GM23338 (cell line): ENCODE data around the gene CACNG1. TPM values are rescaled to one million over a fixed set of nuclear protein-coding genes. Genes with fewer than 3 reads are reported as not detected.

Experiments used
- ATAC-seq: fragments of 200-7000 bp; cut with Tn5 transposase; 3 replicates; pipeline ENCODE4 v1.9.1; 2020
- DNase-seq: peaks from one replicate; pipeline ENCODE4 v3.0.0-alpha.2; 2015; ENCODE audit warnings: low spot score
- H2AFZ ChIP-seq: fragments of 200-600 bp; sonication (generic); 2 replicates; pipeline ENCODE4 v1.8.0; 2016; ENCODE audit warnings: antibody characterized with exemption, mild to moderate bottlenecking, moderate library complexity
- H3F3A ChIP-seq: fragments of 200-600 bp; sonication (generic); replicated peaks from 2 replicates; pipeline ENCODE4 v1.8.0; 2017; ENCODE audit warnings: antibody characterized with exemption, mixed run types, low read depth
- H3K27ac ChIP-seq: fragments of 200-600 bp; sonication (generic); 2 replicates; pipeline ENCODE4 v1.6.1; 2016; ENCODE audit warnings: low read depth
- H3K27me3 ChIP-seq: fragments of 200-600 bp; sonication (generic); 2 replicates; pipeline ENCODE4 v1.8.0; 2016; ENCODE audit warnings: mild to moderate bottlenecking, mixed run types, moderate library complexity; ENCODE audit not compliant: insufficient read depth
- H3K36me3 ChIP-seq: fragments of 200-600 bp; sonication (generic); 2 replicates; pipeline ENCODE4 v1.8.0; 2016; ENCODE audit warnings: mild to moderate bottlenecking; ENCODE audit not compliant: insufficient read depth
- H3K4me1 ChIP-seq: fragments of 200-600 bp; sonication (generic); 2 replicates; pipeline ENCODE4 v1.8.0; 2016; ENCODE audit warnings: mild to moderate bottlenecking, moderate library complexity; ENCODE audit not compliant: insufficient read depth
- H3K4me2 ChIP-seq: fragments of 200-600 bp; sonication (generic); 2 replicates; pipeline ENCODE4 v1.7.1; 2017; ENCODE audit warnings: mixed run types
- H3K4me3 ChIP-seq: fragments of 200-600 bp; sonication (generic); 2 replicates; pipeline ENCODE4 v1.6.1; 2016; ENCODE audit warnings: mixed run types
- H3K79me2 ChIP-seq: fragments of 200-600 bp; sonication (generic); replicated peaks from 2 replicates; pipeline ENCODE4 v1.8.0; 2017; ENCODE audit warnings: mild to moderate bottlenecking; ENCODE audit not compliant: insufficient read depth
- H3K9me2 ChIP-seq: fragments of 200-600 bp; sonication (generic); 2 replicates; pipeline ENCODE4 v1.8.0; 2017; ENCODE audit not compliant: insufficient read depth
- H4K20me1 ChIP-seq: fragments of 200-600 bp; sonication (generic); replicated peaks from 2 replicates; pipeline ENCODE4 v1.8.0; 2017; ENCODE audit warnings: mild to moderate bottlenecking; ENCODE audit not compliant: insufficient read depth
- H3K27ac Mint-ChIP-seq: 2 replicates; pipeline ENCODE4 v1.8.0; 2020; ENCODE audit warnings: inconsistent platforms, mild to moderate bottlenecking, moderate library complexity, mixed read lengths
- H3K27me3 Mint-ChIP-seq: 3 replicates; pipeline ENCODE4 v1.8.0; 2022; ENCODE audit warnings: low read depth, mild to moderate bottlenecking, moderate library complexity, mixed read lengths, inconsistent platforms; ENCODE audit not compliant: insufficient read depth, poor library complexity
- H3K36me3 Mint-ChIP-seq: 3 replicates; pipeline ENCODE4 v1.8.0; 2021; ENCODE audit warnings: low read depth, mild to moderate bottlenecking, inconsistent platforms, moderate library complexity, mixed read lengths
- H3K4me1 Mint-ChIP-seq: 3 replicates; pipeline ENCODE4 v1.8.0; 2020; ENCODE audit warnings: mild to moderate bottlenecking, inconsistent platforms, mixed read lengths
- H3K4me3 Mint-ChIP-seq: 3 replicates; pipeline ENCODE4 v1.8.0; 2021; ENCODE audit warnings: moderate library complexity, mild to moderate bottlenecking, inconsistent platforms, mixed read lengths
- H3K9me3 Mint-ChIP-seq: 3 replicates; pipeline ENCODE4 v1.8.0; 2020; ENCODE audit warnings: moderate library complexity, mild to moderate bottlenecking, inconsistent platforms, mixed read lengths
- CREB1 ChIP-seq: fragments of 250-450 bp; sonication (Bioruptor Pico); IDR thresholded peaks from 2 replicates; pipeline ENCODE4 v1.5.0; 2020; ENCODE audit warnings: low read depth, mild to moderate bottlenecking, moderate library complexity
- EZH2 ChIP-seq: fragments of 200-600 bp; sonication (generic); IDR thresholded peaks from one replicate; pipeline ENCODE4 v1.8.0; 2017; ENCODE audit warnings: antibody characterized with exemption, mild to moderate bottlenecking, low read depth; ENCODE audit not compliant: unreplicated experiment
- EZH2phosphoT487 ChIP-seq: fragments of 200-600 bp; sonication (generic); IDR thresholded peaks from one replicate; pipeline ENCODE4 v1.8.1; 2018; ENCODE audit warnings: antibody characterized with exemption; ENCODE audit not compliant: unreplicated experiment
- JUNB ChIP-seq: IDR thresholded peaks from one replicate; pipeline ENCODE4 v1.6.1; 2016; ENCODE audit warnings: antibody characterized with exemption; ENCODE audit not compliant: unreplicated experiment
- NANOG ChIP-seq: IDR thresholded peaks from 2 replicates; pipeline ENCODE4 v1.6.1; 2016; ENCODE audit warnings: antibody characterized with exemption, borderline replicate concordance
- POLR2AphosphoS5 ChIP-seq: IDR thresholded peaks from 2 replicates; pipeline ENCODE4 v1.6.1; 2016; ENCODE audit warnings: antibody characterized with exemption, low read depth
- STAT1 ChIP-seq: IDR thresholded peaks from one replicate; pipeline ENCODE4 v1.6.1; 2016; ENCODE audit warnings: antibody characterized with exemption; ENCODE audit not compliant: unreplicated experiment
- ZNF114 ChIP-seq: fragments of 250-450 bp; sonication (Bioruptor Pico); IDR thresholded peaks from 2 replicates; pipeline ENCODE4 v1.5.0; 2020; ENCODE audit warnings: mild to moderate bottlenecking, moderate library complexity
- ZNF331 ChIP-seq: fragments of 250-450 bp; sonication (Bioruptor Pico); IDR thresholded peaks from 2 replicates; pipeline ENCODE4 v1.5.0; 2020; ENCODE audit warnings: low read depth, mild to moderate bottlenecking, moderate library complexity
- polyA plus RNA-seq: library from polyadenylated mRNA; unstranded; fragments of >200 nt; fragmentation: Nextera tagmentation; extraction: Ambion mirVana; gene quantifications from 2 replicates; pipeline ENCODE4 v1.2.1, GENCODE V29; 2016
- total RNA-seq: library from RNA; depleted of rRNA; stranded (reverse); fragments of >200 nt; shearing (Covaris generic); gene quantifications from 2 replicates; pipeline ENCODE4 v1.2.3, GENCODE V29; 2014
- TF ChIP-seq, protein P1 (sequence below): fragments of 250-450 bp; sonication (Bioruptor Pico); IDR thresholded peaks from 2 replicates; pipeline ENCODE4 v1.5.0; 2020; ENCODE audit warnings: mild to moderate bottlenecking, moderate library complexity
- TF ChIP-seq, protein P2 (sequence below), 2 experiments: fragments of 200-600 bp in 1 of 2; sonication (generic) in 1 of 2; conservative IDR thresholded peaks; 2 replicates each; pipeline versions ENCODE4 v1.5.1 to v1.6.1; 2016 to 2017; ENCODE audit warnings: antibody characterized with exemption in 2 of 2, low read depth in 2 of 2, mild to moderate bottlenecking in 2 of 2, moderate library complexity in 1 of 2
- TF ChIP-seq, protein P3 (sequence below): IDR thresholded peaks from one replicate; pipeline ENCODE4 v1.6.1; 2018; ENCODE audit warnings: antibody characterized with exemption; ENCODE audit not compliant: unreplicated experiment
- TF ChIP-seq, protein P4 (sequence below): IDR thresholded peaks from 2 replicates; pipeline ENCODE4 v1.6.1; 2016; ENCODE audit warnings: antibody characterized with exemption

Gene CACNG1
- total and polyA plus RNA-seq, 2 experiments from 2014 or later = not detected

DNA sequence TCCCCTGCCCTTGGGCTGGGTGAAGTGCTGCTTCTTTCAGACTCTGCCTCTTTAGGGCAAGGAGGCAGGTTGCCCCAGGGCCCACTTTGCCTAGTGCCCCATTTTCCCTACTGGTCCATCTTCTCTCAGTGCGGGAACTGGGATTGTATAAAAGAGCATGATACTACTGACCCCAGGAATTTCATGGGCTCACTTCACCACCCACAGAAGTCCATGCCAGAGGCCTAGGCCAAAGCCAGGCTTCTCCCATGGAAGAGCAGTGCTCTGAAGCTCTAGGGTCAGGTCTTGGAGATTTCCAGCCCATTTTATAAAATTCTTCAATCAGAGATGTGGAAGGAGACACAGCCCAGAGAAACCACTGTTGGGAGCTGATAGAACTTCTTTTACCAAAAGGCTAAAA lies 5.7 kb downstream of the CACNG1 start:
- Histone ChIP-seq H4K20me1 (no peaks in the 10 kb centered on the region), H3F3A (no peaks in the 10 kb centered on the region), H3K27me3 (no peaks in the 10 kb centered on the region), H2AFZ (no peak overlapping the region), H3K9me2 (no peaks in the 10 kb centered on the region), H3K4me3 (no peak overlapping the region), H3K79me2 (no peaks in the 10 kb centered on the region), H3K27ac (no peak overlapping the region), H3K4me2 (no peak overlapping the region), H3K4me1 (no peaks in the 10 kb centered on the region), H3K36me3 (0 out of 2 replicates have a peak, but pooled peaks cover 4% of the 10 kb centered on the region)
- peaks cover 28% of the 10 kb centered on the region for H3K9me3 Mint-ChIP-seq
- peaks cover 5% of the 10 kb centered on the region for H3K27me3 Mint-ChIP-seq
- H3K4me3 Mint-ChIP-seq = no peak overlapping the region
- peaks cover 13% of the 10 kb centered on the region; the same call in 2 of the 3 replicates for H3K36me3 Mint-ChIP-seq
- TF ChIP-seq, protein P1, sequence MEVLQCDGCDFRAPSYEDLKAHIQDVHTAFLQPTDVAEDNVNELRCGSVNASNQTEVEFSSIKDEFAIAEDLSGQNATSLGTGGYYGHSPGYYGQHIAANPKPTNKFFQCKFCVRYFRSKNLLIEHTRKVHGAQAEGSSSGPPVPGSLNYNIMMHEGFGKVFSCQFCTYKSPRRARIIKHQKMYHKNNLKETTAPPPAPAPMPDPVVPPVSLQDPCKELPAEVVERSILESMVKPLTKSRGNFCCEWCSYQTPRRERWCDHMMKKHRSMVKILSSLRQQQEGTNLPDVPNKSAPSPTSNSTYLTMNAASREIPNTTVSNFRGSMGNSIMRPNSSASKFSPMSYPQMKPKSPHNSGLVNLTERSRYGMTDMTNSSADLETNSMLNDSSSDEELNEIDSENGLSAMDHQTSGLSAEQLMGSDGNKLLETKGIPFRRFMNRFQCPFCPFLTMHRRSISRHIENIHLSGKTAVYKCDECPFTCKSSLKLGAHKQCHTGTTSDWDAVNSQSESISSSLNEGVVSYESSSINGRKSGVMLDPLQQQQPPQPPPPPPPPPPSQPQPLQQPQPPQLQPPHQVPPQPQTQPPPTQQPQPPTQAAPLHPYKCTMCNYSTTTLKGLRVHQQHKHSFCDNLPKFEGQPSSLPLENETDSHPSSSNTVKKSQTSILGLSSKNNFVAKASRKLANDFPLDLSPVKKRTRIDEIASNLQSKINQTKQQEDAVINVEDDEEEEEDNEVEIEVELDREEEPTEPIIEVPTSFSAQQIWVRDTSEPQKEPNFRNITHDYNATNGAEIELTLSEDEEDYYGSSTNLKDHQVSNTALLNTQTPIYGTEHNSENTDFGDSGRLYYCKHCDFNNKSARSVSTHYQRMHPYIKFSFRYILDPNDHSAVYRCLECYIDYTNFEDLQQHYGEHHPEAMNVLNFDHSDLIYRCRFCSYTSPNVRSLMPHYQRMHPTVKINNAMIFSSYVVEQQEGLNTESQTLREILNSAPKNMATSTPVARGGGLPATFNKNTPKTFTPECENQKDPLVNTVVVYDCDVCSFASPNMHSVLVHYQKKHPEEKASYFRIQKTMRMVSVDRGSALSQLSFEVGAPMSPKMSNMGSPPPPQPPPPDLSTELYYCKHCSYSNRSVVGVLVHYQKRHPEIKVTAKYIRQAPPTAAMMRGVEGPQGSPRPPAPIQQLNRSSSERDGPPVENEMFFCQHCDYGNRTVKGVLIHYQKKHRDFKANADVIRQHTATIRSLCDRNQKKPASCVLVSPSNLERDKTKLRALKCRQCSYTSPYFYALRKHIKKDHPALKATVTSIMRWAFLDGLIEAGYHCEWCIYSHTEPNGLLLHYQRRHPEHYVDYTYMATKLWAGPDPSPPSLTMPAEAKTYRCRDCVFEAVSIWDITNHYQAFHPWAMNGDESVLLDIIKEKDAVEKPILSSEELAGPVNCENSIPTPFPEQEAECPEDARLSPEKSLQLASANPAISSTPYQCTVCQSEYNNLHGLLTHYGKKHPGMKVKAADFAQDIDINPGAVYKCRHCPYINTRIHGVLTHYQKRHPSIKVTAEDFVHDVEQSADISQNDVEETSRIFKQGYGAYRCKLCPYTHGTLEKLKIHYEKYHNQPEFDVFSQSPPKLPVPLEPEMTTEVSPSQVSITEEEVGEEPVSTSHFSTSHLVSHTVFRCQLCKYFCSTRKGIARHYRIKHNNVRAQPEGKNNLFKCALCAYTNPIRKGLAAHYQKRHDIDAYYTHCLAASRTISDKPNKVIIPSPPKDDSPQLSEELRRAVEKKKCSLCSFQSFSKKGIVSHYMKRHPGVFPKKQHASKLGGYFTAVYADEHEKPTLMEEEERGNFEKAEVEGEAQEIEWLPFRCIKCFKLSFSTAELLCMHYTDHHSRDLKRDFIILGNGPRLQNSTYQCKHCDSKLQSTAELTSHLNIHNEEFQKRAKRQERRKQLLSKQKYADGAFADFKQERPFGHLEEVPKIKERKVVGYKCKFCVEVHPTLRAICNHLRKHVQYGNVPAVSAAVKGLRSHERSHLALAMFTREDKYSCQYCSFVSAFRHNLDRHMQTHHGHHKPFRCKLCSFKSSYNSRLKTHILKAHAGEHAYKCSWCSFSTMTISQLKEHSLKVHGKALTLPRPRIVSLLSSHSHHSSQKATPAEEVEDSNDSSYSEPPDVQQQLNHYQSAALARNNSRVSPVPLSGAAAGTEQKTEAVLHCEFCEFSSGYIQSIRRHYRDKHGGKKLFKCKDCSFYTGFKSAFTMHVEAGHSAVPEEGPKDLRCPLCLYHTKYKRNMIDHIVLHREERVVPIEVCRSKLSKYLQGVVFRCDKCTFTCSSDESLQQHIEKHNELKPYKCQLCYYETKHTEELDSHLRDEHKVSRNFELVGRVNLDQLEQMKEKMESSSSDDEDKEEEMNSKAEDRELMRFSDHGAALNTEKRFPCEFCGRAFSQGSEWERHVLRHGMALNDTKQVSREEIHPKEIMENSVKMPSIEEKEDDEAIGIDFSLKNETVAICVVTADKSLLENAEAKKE (CRISPR knock-in tag) = no peak
- TF ChIP-seq POLR2AphosphoS5 = no peak
- no peak for TF ChIP-seq CREB1
- TF ChIP-seq, protein P2, sequence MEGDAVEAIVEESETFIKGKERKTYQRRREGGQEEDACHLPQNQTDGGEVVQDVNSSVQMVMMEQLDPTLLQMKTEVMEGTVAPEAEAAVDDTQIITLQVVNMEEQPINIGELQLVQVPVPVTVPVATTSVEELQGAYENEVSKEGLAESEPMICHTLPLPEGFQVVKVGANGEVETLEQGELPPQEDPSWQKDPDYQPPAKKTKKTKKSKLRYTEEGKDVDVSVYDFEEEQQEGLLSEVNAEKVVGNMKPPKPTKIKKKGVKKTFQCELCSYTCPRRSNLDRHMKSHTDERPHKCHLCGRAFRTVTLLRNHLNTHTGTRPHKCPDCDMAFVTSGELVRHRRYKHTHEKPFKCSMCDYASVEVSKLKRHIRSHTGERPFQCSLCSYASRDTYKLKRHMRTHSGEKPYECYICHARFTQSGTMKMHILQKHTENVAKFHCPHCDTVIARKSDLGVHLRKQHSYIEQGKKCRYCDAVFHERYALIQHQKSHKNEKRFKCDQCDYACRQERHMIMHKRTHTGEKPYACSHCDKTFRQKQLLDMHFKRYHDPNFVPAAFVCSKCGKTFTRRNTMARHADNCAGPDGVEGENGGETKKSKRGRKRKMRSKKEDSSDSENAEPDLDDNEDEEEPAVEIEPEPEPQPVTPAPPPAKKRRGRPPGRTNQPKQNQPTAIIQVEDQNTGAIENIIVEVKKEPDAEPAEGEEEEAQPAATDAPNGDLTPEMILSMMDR (conservative IDR thresholded peaks at IDR 0.05; ENCODE audit: low read depth in 2 of 2) = no peak
- no peak for TF ChIP-seq ZNF114 (CRISPR knock-in tag)
- TF ChIP-seq EZH2 = no peak
- no peak for TF ChIP-seq STAT1
- TF ChIP-seq JUNB = no peak
- TF ChIP-seq EZH2phosphoT487 = no peak
- no peak for TF ChIP-seq NANOG
- no peak for TF ChIP-seq ZNF331 (CRISPR knock-in tag)
- TF ChIP-seq, protein P3, sequence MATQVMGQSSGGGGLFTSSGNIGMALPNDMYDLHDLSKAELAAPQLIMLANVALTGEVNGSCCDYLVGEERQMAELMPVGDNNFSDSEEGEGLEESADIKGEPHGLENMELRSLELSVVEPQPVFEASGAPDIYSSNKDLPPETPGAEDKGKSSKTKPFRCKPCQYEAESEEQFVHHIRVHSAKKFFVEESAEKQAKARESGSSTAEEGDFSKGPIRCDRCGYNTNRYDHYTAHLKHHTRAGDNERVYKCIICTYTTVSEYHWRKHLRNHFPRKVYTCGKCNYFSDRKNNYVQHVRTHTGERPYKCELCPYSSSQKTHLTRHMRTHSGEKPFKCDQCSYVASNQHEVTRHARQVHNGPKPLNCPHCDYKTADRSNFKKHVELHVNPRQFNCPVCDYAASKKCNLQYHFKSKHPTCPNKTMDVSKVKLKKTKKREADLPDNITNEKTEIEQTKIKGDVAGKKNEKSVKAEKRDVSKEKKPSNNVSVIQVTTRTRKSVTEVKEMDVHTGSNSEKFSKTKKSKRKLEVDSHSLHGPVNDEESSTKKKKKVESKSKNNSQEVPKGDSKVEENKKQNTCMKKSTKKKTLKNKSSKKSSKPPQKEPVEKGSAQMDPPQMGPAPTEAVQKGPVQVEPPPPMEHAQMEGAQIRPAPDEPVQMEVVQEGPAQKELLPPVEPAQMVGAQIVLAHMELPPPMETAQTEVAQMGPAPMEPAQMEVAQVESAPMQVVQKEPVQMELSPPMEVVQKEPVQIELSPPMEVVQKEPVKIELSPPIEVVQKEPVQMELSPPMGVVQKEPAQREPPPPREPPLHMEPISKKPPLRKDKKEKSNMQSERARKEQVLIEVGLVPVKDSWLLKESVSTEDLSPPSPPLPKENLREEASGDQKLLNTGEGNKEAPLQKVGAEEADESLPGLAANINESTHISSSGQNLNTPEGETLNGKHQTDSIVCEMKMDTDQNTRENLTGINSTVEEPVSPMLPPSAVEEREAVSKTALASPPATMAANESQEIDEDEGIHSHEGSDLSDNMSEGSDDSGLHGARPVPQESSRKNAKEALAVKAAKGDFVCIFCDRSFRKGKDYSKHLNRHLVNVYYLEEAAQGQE = no peak
- TF ChIP-seq, protein P4, sequence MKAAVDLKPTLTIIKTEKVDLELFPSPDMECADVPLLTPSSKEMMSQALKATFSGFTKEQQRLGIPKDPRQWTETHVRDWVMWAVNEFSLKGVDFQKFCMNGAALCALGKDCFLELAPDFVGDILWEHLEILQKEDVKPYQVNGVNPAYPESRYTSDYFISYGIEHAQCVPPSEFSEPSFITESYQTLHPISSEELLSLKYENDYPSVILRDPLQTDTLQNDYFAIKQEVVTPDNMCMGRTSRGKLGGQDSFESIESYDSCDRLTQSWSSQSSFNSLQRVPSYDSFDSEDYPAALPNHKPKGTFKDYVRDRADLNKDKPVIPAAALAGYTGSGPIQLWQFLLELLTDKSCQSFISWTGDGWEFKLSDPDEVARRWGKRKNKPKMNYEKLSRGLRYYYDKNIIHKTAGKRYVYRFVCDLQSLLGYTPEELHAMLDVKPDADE = no peak
- ATAC-seq = no peak
- DNase-seq = no peak
- H3K4me1 Mint-ChIP-seq = no peaks in the 10 kb centered on the region
- H3K27ac Mint-ChIP-seq = no peak overlapping the region
